SK-N-SH treated with all-trans-retinoic acid at 6 μM for 48 hours (cell line): ENCODE data around the gene SHB.
A peak's percentile ranks its signal among the peaks of the same experiment; 100 is the strongest.

Experiments used
- ATAC-seq: fragments of 200-7000 bp; cut with Tn5 transposase; 3 replicates; pipeline ENCODE4 v1.9.1; 2020; ENCODE audit warnings: mild to moderate bottlenecking, moderate library complexity
- ARNTL ChIP-seq: fragments of 450-650 bp; formaldehyde crosslinking; IDR thresholded peaks from 2 replicates; pipeline ENCODE4 v1.5.0; 2020; ENCODE audit warnings: low read depth, mild to moderate bottlenecking, moderate library complexity, borderline replicate concordance
- BACH2 ChIP-seq: fragments of 250-450 bp; sonication (Bioruptor Pico); IDR thresholded peaks from 2 replicates; pipeline ENCODE4 v1.9.0; 2021; ENCODE audit warnings: mild to moderate bottlenecking, borderline replicate concordance
- CSDC2 ChIP-seq: fragments of 250-450 bp; sonication (Bioruptor Pico); IDR thresholded peaks from 2 replicates; pipeline ENCODE4 v1.5.0; 2020; ENCODE audit warnings: mild to moderate bottlenecking, moderate library complexity
- ESRRG ChIP-seq: fragments of 250-450 bp; sonication (Bioruptor Pico); IDR thresholded peaks from 2 replicates; pipeline ENCODE4 v1.6.1; 2021; ENCODE audit warnings: mild to moderate bottlenecking
- ISL1 ChIP-seq: fragments of 250-450 bp; sonication (Bioruptor Pico); IDR thresholded peaks from 2 replicates; pipeline ENCODE4 v2.1.2; 2022; ENCODE audit warnings: mild to moderate bottlenecking, moderate library complexity
- OSR1 ChIP-seq: fragments of 250-450 bp; sonication (Bioruptor Pico); IDR thresholded peaks from 2 replicates; pipeline ENCODE4 v1.8.0; 2022; ENCODE audit warnings: moderate library complexity, mild to moderate bottlenecking, inconsistent platforms
- RARB ChIP-seq: fragments of 250-450 bp; sonication (Bioruptor Pico); IDR thresholded peaks from 2 replicates; pipeline ENCODE4 v1.8.0; 2021; ENCODE audit warnings: mild to moderate bottlenecking, moderate library complexity
- SNAI2 ChIP-seq: fragments of 250-450 bp; sonication (Bioruptor Pico); IDR thresholded peaks from 2 replicates; pipeline ENCODE4 v1.5.0; 2020; ENCODE audit warnings: mild to moderate bottlenecking, moderate library complexity
- TCF4 ChIP-seq: fragments of 250-450 bp; sonication (Bioruptor Pico); IDR thresholded peaks from 2 replicates; pipeline ENCODE4 v1.8.0; 2021; ENCODE audit warnings: mild to moderate bottlenecking, moderate library complexity, borderline replicate concordance
- TOX ChIP-seq: fragments of 250-450 bp; sonication (Bioruptor Pico); IDR thresholded peaks from 2 replicates; pipeline ENCODE4 v1.8.0; 2021; ENCODE audit warnings: mild to moderate bottlenecking, moderate library complexity, borderline replicate concordance
- ZFP3 ChIP-seq: fragments of 250-450 bp; sonication (Bioruptor Pico); IDR thresholded peaks from 2 replicates; pipeline ENCODE4 v1.5.0; 2020; ENCODE audit warnings: mild to moderate bottlenecking, moderate library complexity
- ZFP30 ChIP-seq: fragments of 450-650 bp; formaldehyde crosslinking; IDR thresholded peaks from 2 replicates; pipeline ENCODE4 v1.5.0; 2022; ENCODE audit warnings: mild to moderate bottlenecking, moderate library complexity
- ZNF565 ChIP-seq: fragments of 450-650 bp; formaldehyde crosslinking; conservative IDR thresholded peaks from 2 replicates; pipeline ENCODE4 v1.5.0; 2020; ENCODE audit warnings: low read depth, mild to moderate bottlenecking, moderate library complexity
- ZNF70 ChIP-seq: fragments of 450-650 bp; formaldehyde crosslinking; IDR thresholded peaks from 2 replicates; pipeline ENCODE4 v1.5.0; 2020; ENCODE audit warnings: mild to moderate bottlenecking, moderate library complexity
- ZNF8 ChIP-seq: fragments of 450-650 bp; formaldehyde crosslinking; IDR thresholded peaks from 2 replicates; pipeline ENCODE4 v1.5.0; 2020; ENCODE audit warnings: mild to moderate bottlenecking, moderate library complexity
- TF ChIP-seq, protein P1 (sequence below): fragments of 250-450 bp; sonication (Bioruptor Pico); IDR thresholded peaks from 2 replicates; pipeline ENCODE4 v1.5.1; 2020; ENCODE audit warnings: low read depth, mild to moderate bottlenecking, moderate library complexity
- TF ChIP-seq, protein P2 (sequence below): fragments of 250-450 bp; sonication (Bioruptor Pico); IDR thresholded peaks from 2 replicates; pipeline ENCODE4 v1.5.1; 2021; ENCODE audit warnings: mild to moderate bottlenecking, moderate library complexity
- TF ChIP-seq, protein P3 (sequence below): fragments of 250-450 bp; sonication (Bioruptor Pico); IDR thresholded peaks from 2 replicates; pipeline ENCODE4 v1.8.0; 2021; ENCODE audit warnings: low read depth, mild to moderate bottlenecking, moderate library complexity, borderline replicate concordance
- TF ChIP-seq, protein P4 (sequence below): fragments of 250-450 bp; sonication (Bioruptor Pico); IDR thresholded peaks from 2 replicates; pipeline ENCODE4 v1.8.0; 2020; ENCODE audit warnings: mild to moderate bottlenecking, moderate library complexity, borderline replicate concordance

Gene SHB

DNA sequence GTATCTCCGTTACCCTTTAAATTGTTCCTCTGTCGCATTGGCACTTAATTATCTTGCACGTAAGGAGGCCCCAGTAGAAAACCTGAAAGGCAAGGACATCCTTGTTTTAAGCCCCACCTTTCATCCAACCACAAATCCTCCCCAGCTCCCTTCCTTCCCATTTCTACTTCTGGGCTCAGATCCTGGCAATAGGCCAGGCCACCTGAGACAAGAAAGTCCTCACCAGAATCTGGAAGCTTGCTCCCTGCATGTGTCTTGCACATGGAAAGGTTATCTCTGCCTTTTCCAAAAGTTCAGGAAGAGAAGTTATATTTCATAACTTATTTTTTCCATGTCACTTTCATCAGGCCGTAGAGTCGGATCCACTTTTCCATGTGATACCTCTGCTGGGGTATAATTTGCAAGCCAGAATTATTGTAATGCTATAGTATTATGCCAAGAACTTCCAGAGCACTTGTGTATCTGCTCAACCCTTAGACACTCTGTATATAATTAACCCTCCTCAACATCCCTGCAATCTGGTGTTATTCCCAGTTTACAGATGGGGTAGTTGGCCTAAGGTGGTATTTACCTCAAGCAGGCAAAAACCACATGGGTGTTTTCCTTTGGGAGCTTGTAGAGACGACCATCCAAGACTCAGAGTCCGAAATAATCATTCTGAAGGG is 2.6 kb upstream of the SHB start:
- no peak for ATAC-seq

DNA sequence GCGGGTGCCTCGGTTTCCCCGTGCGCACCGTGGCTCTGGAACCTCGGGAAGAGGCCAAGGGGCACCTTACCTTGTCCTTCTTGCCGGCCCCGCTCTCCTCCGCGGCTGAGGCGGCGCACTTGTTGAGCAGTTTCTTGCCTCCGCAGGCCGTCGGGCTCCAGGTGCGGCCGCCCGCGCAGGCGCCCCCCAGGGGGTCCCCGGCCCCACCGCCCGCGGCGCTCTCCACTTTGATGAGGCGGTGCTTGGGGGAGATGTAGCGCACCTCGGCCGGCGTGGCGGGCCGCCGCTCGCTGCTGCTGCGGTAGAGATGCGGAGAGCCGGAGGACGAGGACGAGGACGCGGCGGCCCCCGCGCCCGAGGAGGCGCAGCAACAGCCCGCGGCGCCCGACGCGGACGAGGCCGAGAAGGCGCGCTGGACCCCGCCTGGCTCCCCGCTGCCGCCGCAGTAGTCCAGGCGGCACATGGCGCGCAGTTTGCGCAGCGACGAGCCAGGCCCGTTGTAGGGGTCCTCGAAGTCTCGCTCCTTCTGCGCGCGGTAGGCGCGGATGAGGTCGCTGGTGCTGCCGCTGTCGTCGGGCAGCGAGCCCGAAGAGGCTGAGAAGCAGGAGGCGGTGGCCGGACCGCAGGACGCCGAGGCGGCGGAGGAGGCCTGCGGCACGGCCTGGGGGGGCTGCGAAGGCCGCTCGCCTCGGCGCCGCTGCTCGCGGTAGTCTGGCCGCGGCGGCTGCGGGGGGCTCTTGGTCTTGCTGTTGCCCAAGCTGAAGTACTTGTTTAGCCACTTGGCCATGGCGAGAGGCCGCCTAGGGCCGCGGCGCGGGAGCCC is 957 bp downstream of the SHB start:
- ATAC-seq: no peak
- TF ChIP-seq ZFP30 (CRISPR knock-in tag) (no peak), RARB (CRISPR knock-in tag) (no peak), ZNF70 (CRISPR knock-in tag) (no peak), ZNF8 (no peak), ISL1 (CRISPR knock-in tag) (no peak)
- TF ChIP-seq, protein P1, sequence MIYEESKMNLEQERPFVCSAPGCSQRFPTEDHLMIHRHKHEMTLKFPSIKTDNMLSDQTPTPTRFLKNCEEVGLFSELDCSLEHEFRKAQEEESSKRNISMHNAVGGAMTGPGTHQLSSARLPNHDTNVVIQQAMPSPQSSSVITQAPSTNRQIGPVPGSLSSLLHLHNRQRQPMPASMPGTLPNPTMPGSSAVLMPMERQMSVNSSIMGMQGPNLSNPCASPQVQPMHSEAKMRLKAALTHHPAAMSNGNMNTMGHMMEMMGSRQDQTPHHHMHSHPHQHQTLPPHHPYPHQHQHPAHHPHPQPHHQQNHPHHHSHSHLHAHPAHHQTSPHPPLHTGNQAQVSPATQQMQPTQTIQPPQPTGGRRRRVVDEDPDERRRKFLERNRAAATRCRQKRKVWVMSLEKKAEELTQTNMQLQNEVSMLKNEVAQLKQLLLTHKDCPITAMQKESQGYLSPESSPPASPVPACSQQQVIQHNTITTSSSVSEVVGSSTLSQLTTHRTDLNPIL (CRISPR knock-in tag): no peak
- TF ChIP-seq, protein P2, sequence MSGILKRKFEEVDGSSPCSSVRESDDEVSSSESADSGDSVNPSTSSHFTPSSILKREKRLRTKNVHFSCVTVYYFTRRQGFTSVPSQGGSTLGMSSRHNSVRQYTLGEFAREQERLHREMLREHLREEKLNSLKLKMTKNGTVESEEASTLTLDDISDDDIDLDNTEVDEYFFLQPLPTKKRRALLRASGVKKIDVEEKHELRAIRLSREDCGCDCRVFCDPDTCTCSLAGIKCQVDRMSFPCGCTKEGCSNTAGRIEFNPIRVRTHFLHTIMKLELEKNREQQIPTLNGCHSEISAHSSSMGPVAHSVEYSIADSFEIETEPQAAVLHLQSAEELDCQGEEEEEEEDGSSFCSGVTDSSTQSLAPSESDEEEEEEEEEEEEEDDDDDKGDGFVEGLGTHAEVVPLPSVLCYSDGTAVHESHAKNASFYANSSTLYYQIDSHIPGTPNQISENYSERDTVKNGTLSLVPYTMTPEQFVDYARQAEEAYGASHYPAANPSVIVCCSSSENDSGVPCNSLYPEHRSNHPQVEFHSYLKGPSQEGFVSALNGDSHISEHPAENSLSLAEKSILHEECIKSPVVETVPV: no peak

More for the DNA sequence above, 2.6 kb upstream of the SHB start:
- TF ChIP-seq, protein P3, sequence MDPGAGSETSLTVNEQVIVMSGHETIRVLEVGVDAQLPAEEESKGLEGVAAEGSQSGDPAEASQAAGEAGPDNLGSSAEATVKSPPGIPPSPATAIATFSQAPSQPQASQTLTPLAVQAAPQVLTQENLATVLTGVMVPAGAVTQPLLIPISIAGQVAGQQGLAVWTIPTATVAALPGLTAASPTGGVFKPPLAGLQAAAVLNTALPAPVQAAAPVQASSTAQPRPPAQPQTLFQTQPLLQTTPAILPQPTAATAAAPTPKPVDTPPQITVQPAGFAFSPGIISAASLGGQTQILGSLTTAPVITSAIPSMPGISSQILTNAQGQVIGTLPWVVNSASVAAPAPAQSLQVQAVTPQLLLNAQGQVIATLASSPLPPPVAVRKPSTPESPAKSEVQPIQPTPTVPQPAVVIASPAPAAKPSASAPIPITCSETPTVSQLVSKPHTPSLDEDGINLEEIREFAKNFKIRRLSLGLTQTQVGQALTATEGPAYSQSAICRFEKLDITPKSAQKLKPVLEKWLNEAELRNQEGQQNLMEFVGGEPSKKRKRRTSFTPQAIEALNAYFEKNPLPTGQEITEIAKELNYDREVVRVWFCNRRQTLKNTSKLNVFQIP: no peak
- TF ChIP-seq ISL1 (CRISPR knock-in tag) (no peak), TCF4 (CRISPR knock-in tag) (no peak), ZNF70 (CRISPR knock-in tag) (no peak), TOX (CRISPR knock-in tag) (no peak), CSDC2 (CRISPR knock-in tag) (no peak), ZNF565 (CRISPR knock-in tag) (no peak)
- TF ChIP-seq, protein P4, sequence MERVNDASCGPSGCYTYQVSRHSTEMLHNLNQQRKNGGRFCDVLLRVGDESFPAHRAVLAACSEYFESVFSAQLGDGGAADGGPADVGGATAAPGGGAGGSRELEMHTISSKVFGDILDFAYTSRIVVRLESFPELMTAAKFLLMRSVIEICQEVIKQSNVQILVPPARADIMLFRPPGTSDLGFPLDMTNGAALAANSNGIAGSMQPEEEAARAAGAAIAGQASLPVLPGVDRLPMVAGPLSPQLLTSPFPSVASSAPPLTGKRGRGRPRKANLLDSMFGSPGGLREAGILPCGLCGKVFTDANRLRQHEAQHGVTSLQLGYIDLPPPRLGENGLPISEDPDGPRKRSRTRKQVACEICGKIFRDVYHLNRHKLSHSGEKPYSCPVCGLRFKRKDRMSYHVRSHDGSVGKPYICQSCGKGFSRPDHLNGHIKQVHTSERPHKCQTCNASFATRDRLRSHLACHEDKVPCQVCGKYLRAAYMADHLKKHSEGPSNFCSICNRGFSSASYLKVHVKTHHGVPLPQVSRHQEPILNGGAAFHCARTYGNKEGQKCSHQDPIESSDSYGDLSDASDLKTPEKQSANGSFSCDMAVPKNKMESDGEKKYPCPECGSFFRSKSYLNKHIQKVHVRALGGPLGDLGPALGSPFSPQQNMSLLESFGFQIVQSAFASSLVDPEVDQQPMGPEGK (CRISPR knock-in tag): no peak
- TF ChIP-seq, all 23 proteins: peak for 0

DNA sequence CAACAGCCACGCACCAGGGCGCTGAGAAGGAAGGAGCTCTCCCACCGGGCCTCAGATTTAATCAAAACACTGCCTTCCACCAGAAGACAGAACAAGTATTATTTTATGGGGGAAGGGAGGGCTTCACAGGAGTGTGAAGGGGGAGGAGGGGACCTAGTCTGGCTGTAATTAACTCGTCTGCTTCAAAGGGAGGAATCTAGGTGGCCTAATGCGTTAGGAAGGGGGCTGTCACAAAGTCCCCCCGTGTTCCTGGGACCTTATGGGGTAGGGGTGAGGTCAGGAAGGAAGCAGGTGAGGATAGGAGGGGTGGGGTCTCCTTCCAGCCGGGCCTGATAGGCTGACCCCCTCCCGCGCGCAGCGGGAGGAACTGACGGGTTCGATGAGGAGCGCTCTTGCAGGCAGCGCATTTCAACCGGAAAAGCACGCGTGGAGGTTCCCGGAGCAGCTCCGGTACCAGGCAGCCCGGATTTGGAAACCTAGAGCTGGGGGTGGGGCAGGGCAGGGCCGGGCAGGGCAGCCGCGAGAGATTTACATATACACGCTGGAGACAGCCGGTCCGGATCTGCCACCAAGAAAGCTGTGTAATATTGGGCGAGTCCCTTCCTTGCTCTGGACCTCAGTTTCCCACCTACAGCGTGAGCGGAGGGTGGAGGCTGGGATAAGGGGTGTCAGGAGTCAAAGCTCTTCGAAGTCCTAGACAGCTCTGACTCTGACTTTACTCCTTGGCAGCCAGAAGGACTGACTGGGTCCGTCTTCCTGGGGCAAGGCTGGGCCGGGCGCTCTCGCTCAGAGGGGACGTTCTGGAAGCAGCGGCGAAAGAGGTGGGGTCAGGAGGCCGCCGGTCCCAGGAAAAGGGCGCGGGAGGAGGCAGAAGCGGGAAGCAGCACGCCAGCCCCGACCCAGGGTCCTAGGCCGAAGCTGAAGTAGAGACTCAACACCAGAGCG is 1.8 kb downstream of the SHB start:
- TF ChIP-seq, protein P2: no peak
- TF ChIP-seq OSR1 (CRISPR knock-in tag) (no peak), SNAI2 (no peak), CSDC2 (CRISPR knock-in tag) (no peak), TOX (CRISPR knock-in tag) (no peak), TCF4 (CRISPR knock-in tag) (no peak), RARB (CRISPR knock-in tag) (no peak), ISL1 (CRISPR knock-in tag) (no peak), ARNTL (CRISPR knock-in tag) (no peak), ZFP3 (CRISPR knock-in tag) (no peak), BACH2 (CRISPR knock-in tag) (no peak), ZNF8 (no peak), ZNF70 (CRISPR knock-in tag) (no peak), ESRRG (CRISPR knock-in tag) (no peak), ZFP30 (CRISPR knock-in tag) (no peak)
- TF ChIP-seq, protein P1 (CRISPR knock-in tag): no peak
- TF ChIP-seq, protein P4 (CRISPR knock-in tag): no peak
- peak; percentile 8 for ATAC-seq
